A549 treated with CpdA at 1 μM for 4 hours (cell line): ENCODE measurements around the gene P2RY6. TPM values are rescaled to one million over a fixed set of nuclear protein-coding genes. Genes with fewer than 3 reads are reported as not detected.

Experiments used
- total RNA-seq: library from RNA; stranded (reverse); fragments of 200-300 nt; extraction: Qiagen RNA extraction; gene quantifications from 5 replicates; pipeline ENCODE4 v1.2.3, GENCODE V29; 2022; ENCODE audit warnings: low read depth

Gene P2RY6
- 7.5 to 17.6 TPM (median 14.1 TPM) in 5 replicates for total RNA-seq

GRCh38 chr11:73271936-73272679 is at the start of gene P2RY6:
P2RY6 (plus strand) TSS chr11:73272338; CDS start chr11:73296519, 24,181 bp downstream.

DNA sequence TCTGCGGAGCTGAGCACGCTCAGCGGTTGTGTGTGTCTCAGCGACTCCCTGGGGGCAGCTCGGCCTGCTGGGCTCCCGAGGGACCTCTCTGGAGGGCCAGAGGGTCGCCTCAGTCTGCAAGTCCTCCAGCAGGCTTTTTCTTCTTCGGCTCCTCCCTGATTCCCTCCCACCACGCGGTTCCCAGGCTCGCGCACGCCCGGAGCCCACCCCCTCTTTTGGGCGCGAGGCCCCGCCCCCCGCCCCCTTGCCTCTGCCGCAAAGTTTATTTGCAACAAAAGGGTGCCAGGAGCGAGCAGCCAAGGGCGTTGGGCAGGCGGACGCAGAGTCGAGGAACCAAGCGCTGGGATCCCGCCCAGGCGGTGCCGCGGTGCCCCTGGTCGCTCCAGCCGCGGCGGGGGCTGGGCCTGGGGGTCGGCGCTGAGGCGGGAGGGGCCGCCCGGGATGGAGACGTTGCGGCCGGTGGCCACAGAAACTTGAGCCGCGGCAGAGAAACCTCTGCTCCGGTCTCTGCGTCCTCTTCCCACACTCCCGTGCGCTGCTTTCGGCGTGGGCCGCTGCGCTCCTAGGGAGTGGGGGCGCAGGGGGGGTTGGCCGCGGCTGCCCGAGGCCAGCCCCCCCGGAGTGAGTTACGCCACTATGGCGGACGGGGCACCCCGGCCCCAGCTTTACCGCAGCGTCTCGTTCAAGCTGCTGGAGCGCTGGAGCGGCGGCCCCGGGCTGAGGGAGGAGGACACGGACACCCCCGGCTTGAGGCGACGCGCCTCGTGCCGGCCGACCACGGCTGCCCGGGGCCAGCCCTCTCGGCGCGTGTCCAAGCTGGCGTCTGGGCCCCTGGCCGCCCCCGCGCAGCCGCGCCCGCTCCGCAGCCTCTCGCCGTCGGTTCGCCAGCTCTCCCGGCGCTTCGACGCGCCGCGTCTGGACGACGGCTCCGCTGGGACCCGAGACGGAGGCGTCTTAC is 36.1 kb downstream of the P2RY6 start, which contains the start of gene ARHGEF17:
Gene ARHGEF17 (plus strand): TSS at position 274 of the 958 bp plus-strand sequence. CDS start 363 bp downstream, at position 637.

Other genes with a start within 250 kb of the P2RY6 start
- gene FCHSD2, start 130.0 kb upstream of the P2RY6 start, total RNA-seq, result 10.3 to 13.8 TPM (median 11.7 TPM) in 5 replicates
- 8.1 to 11.0 TPM (median 9.8 TPM) in 5 replicates for gene P2RY2, start 54.1 kb upstream of the P2RY6 start, total RNA-seq
- 10.9 to 13.7 TPM (median 12.1 TPM) in 5 replicates for gene ARHGEF17, start 35.9 kb downstream of the P2RY6 start, total RNA-seq
- 7.2 to 10.6 TPM (median 10.3 TPM) in 5 replicates for gene RELT, start 104.1 kb downstream of the P2RY6 start, total RNA-seq